ENCODE data around the gene ADAMTS4. TPM values are rescaled to one million over a fixed set of nuclear protein-coding genes. Genes with fewer than 3 reads are reported as not detected.

ADAMTS4 gene
- total RNA-seq, 1 donor from 2014 or later = 2.8 TPM

DNA sequence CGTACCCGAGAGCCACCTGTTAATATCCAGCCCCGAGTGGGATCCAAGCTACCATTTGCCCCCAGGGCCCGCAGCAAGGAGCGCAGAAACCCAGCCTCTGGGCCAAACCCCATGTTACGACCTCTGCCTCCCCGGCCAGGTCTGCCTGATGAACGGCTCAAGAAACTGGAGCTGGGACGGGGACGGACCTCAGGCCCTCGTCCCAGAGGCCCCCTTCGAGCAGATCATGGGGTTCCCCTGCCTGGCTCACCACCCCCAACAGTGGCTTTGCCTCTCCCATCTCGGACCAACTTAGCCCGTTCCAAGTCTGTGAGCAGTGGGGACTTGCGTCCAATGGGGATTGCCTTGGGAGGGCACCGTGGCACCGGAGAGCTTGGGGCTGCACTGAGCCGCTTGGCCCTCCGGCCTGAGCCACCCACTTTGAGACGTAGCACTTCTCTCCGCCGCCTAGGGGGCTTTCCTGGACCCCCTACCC lies 38.1 kb downstream of the ADAMTS4 start:
- peak overlapping the region; percentile 41 for H3K27ac Mint-ChIP-seq (ENCODE audit: unreplicated experiment)
- no peaks in the 10 kb centered on the region for H3K27me3 Mint-ChIP-seq (ENCODE audit: low read depth)
- no peaks in the 10 kb centered on the region for H3K9me3 Mint-ChIP-seq (ENCODE audit: low read depth)
- no peak for DNase-seq (ENCODE audit: low spot score)
- H3K4me1 Mint-ChIP-seq (ENCODE audit: low read depth) = peaks cover 39% of the 10 kb centered on the region
- peak overlapping the region; percentile 79 for H3K4me3 Mint-ChIP-seq (ENCODE audit: unreplicated experiment)
- peaks cover 13% of the 10 kb centered on the region for H3K36me3 Mint-ChIP-seq (ENCODE audit: low read depth)
- TF ChIP-seq, protein P1, sequence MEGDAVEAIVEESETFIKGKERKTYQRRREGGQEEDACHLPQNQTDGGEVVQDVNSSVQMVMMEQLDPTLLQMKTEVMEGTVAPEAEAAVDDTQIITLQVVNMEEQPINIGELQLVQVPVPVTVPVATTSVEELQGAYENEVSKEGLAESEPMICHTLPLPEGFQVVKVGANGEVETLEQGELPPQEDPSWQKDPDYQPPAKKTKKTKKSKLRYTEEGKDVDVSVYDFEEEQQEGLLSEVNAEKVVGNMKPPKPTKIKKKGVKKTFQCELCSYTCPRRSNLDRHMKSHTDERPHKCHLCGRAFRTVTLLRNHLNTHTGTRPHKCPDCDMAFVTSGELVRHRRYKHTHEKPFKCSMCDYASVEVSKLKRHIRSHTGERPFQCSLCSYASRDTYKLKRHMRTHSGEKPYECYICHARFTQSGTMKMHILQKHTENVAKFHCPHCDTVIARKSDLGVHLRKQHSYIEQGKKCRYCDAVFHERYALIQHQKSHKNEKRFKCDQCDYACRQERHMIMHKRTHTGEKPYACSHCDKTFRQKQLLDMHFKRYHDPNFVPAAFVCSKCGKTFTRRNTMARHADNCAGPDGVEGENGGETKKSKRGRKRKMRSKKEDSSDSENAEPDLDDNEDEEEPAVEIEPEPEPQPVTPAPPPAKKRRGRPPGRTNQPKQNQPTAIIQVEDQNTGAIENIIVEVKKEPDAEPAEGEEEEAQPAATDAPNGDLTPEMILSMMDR (IDR thresholded peaks at IDR 0.05) = no peak

DNA sequence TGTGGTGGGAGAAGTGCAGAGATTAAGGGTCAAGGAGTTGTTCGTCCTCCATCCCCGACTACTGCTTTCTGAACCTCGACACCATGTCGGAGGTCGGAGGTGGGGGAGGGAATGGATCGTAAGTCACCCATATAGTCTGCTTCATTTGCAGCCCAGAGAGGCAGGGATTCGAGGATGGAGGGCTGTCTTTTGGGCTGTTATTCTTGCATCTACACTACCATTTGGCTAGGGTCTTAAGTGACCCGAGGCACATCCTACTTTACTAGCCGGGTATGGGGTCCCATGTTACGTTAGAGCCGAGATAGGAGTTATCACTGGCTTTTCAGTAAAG lies 39.0 kb downstream of the ADAMTS4 start:
- H3K4me3 Mint-ChIP-seq (ENCODE audit: unreplicated experiment) = peak overlapping the region; percentile 79
- H3K4me1 Mint-ChIP-seq (ENCODE audit: low read depth) = peaks cover 39% of the 10 kb centered on the region
- DNase-seq (ENCODE audit: low spot score) = no peak
- peaks cover 14% of the 10 kb centered on the region for H3K36me3 Mint-ChIP-seq (ENCODE audit: low read depth)
- H3K27ac Mint-ChIP-seq (ENCODE audit: unreplicated experiment) = peak overlapping the region; percentile 86
- H3K9me3 Mint-ChIP-seq (ENCODE audit: low read depth) = no peaks in the 10 kb centered on the region
- no peaks in the 10 kb centered on the region for H3K27me3 Mint-ChIP-seq (ENCODE audit: low read depth)
- TF ChIP-seq, protein P1 (IDR thresholded peaks at IDR 0.05) = no peak

DNA sequence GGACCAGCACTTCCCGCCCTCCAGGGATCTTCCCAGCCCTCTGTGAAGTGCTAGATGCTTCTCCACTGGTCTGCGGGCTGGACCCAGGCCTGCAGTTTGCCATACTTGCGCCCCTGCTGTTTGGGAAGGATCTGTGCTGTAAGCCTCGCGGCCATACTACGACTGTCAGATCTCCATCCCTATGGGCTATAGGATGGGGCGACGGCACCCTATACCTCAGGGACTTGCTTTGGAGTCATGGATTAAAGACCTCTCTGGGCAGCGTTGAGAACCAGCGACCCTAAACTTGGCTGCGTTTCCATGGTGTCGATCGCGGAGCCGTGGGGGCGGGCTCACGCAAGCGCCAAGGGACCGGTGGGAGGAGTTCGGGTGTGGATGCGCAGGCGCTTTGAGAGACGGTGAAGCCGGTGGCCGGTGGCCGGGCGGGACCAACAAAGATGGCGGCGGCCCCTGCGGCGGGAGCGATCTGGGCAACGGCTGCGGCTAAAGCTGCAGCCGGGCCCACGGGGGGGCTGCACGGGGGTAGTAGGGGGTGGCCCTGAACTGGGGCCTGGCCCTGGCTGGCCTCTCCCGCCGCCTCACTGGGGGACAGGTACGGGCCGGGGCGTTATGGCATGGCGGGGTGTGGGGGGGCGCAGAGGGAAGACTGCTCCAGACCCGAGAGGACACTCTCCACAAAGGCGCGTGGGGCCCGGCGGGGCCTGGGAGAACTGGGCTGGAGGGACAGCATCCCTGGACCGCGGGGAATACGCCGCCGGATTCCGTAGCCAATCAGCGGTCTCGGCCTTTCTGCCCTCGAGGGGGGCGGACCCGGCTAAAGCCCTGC lies 39.6 kb downstream of the ADAMTS4 start, which contains the start of gene USP21:
USP21 (plus strand) TSS at position 414 of the 826 bp plus-strand sequence. CDS start 1,141 bp downstream, outside the sequence.
- Mint-ChIP-seq H3K27me3 (ENCODE audit: low read depth) (no peaks in the 10 kb centered on the region), H3K9me3 (ENCODE audit: low read depth) (no peaks in the 10 kb centered on the region), H3K4me3 (ENCODE audit: unreplicated experiment) (peak within 1 kb of the TSS; percentile 79), H3K27ac (ENCODE audit: unreplicated experiment) (peak within 1 kb of the TSS; percentile 86), H3K36me3 (ENCODE audit: low read depth) (peaks cover 14% of the 10 kb centered on the region), H3K4me1 (ENCODE audit: low read depth) (peaks cover 44% of the 10 kb centered on the region)
- peak; percentile 98 for DNase-seq (ENCODE audit: low spot score)
- TF ChIP-seq, protein P1 (IDR thresholded peaks at IDR 0.05) = peak; percentile 60

DNA sequence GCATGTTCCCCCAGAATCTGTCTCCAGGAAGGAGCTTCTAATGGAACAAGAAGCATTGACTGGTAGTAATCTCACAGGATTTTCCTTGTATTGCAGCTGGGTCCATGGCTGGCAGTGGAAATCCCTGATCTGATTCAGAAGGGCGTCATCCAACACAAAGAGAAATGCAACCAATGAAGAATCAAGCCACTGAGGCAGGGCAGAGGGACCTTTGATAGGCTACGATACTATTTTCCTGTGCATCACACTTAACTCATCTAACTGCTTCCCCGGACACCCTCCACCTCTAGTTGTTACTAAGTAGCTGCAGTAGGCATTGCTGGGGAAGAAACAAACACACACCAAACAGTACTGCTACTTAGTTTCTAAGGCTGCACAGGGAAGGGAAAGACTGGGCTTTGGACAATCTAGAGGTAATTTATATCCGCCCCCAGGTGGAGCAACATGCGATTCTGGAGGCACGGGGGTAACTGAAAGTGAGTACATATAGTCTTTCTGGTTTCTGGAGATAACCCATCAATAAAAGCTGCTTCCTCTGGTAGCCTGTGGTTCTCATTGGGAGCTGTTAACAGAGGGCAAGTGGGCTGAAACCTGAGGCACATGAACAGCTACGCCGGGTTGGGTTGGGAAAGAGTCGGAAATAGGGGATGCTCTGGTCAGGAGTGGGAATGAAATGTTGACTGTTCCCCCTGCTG lies 40.4 kb downstream of the ADAMTS4 start:
- no peaks in the 10 kb centered on the region for H3K27me3 Mint-ChIP-seq (ENCODE audit: low read depth)
- H3K36me3 Mint-ChIP-seq (ENCODE audit: low read depth) = peaks cover 13% of the 10 kb centered on the region
- H3K4me1 Mint-ChIP-seq (ENCODE audit: low read depth) = peaks cover 44% of the 10 kb centered on the region
- H3K27ac Mint-ChIP-seq (ENCODE audit: unreplicated experiment) = peak overlapping the region; percentile 86
- H3K9me3 Mint-ChIP-seq (ENCODE audit: low read depth) = no peaks in the 10 kb centered on the region
- H3K4me3 Mint-ChIP-seq (ENCODE audit: unreplicated experiment) = peak overlapping the region; percentile 79
- TF ChIP-seq, protein P1 (IDR thresholded peaks at IDR 0.05) = no peak
- no peak for DNase-seq (ENCODE audit: low spot score)

DNA sequence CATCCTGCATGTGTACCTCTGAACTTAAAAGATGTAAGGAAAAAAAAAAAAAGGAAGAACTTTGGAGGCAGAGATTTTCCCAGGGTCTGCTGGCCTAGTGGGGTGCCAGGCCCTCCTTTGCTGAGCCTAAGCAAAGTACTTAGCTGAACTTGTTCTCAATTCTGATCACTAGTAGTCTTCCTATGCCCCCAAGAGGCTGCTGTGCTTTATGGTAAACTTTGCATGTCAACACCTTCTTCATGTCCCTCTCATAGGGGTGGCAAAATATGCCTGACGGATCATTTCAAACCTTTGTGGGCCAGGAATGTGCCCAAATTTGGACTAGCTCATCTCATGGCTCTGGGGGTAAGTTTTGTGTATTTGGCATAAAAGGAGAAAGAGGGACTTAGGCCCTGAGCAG lies 41.0 kb downstream of the ADAMTS4 start:
- H3K27me3 Mint-ChIP-seq (ENCODE audit: low read depth) = no peaks in the 10 kb centered on the region
- DNase-seq (ENCODE audit: low spot score) = no peak
- TF ChIP-seq, protein P1 (IDR thresholded peaks at IDR 0.05) = no peak
- no peak overlapping the region for H3K4me3 Mint-ChIP-seq (ENCODE audit: unreplicated experiment)
- peaks cover 8% of the 10 kb centered on the region for H3K36me3 Mint-ChIP-seq (ENCODE audit: low read depth)
- no peaks in the 10 kb centered on the region for H3K9me3 Mint-ChIP-seq (ENCODE audit: low read depth)
- H3K4me1 Mint-ChIP-seq (ENCODE audit: low read depth) = peaks cover 48% of the 10 kb centered on the region
- H3K27ac Mint-ChIP-seq (ENCODE audit: unreplicated experiment) = peak overlapping the region; percentile 14
